ENCODE results near the gene TAF9.

- no peak for TF ChIP-seq EP300 (IDR thresholded peaks at IDR 0.05; ENCODE audit: borderline replicate concordance)
- TF ChIP-seq CREB1 (IDR thresholded peaks at IDR 0.05; ENCODE audit: low read depth), result no peak
- no peak for TF ChIP-seq EGR1 (IDR thresholded peaks at IDR 0.05)
- no peak for TF ChIP-seq REST (IDR thresholded peaks at IDR 0.05; ENCODE audit: low read depth)
- TF ChIP-seq FOXM1 (IDR thresholded peaks at IDR 0.05; ENCODE audit: borderline replicate concordance, low read depth), result no peak
- no peak for TF ChIP-seq TEAD4 (IDR thresholded peaks at IDR 0.05)
- TF ChIP-seq NFIC (IDR thresholded peaks at IDR 0.05), result no peak
- no peak for TF ChIP-seq TAF1 (IDR thresholded peaks at IDR 0.05; ENCODE audit: low read depth)
- TF ChIP-seq CEBPB (IDR thresholded peaks at IDR 0.05), result no peak
- no peak for TF ChIP-seq RAD21 (IDR thresholded peaks at IDR 0.05; ENCODE audit: low read depth)
- no peak for TF ChIP-seq MAX (IDR thresholded peaks at IDR 0.05)
- no peak for TF ChIP-seq YY1 (IDR thresholded peaks at IDR 0.05; ENCODE audit: low read depth)
These were observed 8.9 kb downstream of the TAF9 start for GRCh38 chr5:69360442-69360841.

Data from Ishikawa (cell line).